D721Med (cell line): ENCODE data around the gene PAGE2B.

Source experiments
- DNase-seq: peaks from one replicate; pipeline ENCODE4 v3.0.0; 2011; ENCODE audit warnings: low spot score; ENCODE audit not compliant: insufficient read length
- FAIRE-seq: peaks from 2 replicates; lab custom pipeline; 2011; peaks lifted over from hg19 to GRCh38; lab: Jason Lieb, UNC
- TF ChIP-seq, protein P1 (sequence below): IDR thresholded peaks from 2 replicates; pipeline ENCODE4 v1.5.1; 2012; ENCODE audit warnings: mild to moderate bottlenecking, control low read depth; ENCODE audit not compliant: insufficient read depth; ENCODE audit errors: missing control alignments

Gene PAGE2B, protein sequence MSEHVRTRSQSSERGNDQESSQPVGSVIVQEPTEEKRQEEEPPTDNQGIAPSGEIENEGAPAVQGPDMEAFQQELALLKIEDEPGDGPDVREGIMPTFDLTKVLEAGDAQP

DNA sequence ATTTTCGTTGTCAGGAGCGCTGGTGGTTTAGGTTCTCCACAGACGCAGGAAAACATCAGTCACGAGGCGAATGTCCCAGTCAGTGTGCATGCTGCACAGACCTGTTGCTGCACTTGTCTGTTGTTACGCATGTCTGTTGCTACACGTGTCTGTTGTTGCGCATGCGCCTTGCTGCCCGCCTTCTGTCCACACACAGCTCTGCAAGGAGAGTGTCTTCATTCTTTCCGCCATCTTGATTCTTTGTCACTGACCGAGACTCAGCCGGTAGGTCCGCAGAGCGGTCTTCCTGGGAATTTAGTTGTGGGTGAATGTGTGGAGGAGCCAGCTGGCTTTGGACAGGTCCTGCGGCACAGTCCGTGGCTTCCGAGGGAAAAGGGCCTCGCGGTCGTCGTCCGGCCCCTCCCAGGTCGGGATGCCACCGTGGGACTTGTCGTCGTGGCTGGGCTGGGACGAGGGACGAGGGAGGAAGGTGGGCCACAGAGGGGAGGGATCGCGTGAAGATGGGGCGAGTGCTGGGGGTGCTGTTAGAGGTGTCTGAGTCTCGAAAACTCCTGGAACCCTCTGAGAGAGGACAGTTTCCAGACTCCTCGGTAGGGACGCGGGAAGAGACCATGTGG, at the start of gene PAGE2B:
PAGE2B (plus strand) TSS at position 180 of the 617 bp plus-strand sequence. CDS start 1,012 bp downstream, outside the sequence.
- DNase-seq (no peak), FAIRE-seq (no peak)
- TF ChIP-seq, protein P1, sequence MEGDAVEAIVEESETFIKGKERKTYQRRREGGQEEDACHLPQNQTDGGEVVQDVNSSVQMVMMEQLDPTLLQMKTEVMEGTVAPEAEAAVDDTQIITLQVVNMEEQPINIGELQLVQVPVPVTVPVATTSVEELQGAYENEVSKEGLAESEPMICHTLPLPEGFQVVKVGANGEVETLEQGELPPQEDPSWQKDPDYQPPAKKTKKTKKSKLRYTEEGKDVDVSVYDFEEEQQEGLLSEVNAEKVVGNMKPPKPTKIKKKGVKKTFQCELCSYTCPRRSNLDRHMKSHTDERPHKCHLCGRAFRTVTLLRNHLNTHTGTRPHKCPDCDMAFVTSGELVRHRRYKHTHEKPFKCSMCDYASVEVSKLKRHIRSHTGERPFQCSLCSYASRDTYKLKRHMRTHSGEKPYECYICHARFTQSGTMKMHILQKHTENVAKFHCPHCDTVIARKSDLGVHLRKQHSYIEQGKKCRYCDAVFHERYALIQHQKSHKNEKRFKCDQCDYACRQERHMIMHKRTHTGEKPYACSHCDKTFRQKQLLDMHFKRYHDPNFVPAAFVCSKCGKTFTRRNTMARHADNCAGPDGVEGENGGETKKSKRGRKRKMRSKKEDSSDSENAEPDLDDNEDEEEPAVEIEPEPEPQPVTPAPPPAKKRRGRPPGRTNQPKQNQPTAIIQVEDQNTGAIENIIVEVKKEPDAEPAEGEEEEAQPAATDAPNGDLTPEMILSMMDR: no peak

DNA sequence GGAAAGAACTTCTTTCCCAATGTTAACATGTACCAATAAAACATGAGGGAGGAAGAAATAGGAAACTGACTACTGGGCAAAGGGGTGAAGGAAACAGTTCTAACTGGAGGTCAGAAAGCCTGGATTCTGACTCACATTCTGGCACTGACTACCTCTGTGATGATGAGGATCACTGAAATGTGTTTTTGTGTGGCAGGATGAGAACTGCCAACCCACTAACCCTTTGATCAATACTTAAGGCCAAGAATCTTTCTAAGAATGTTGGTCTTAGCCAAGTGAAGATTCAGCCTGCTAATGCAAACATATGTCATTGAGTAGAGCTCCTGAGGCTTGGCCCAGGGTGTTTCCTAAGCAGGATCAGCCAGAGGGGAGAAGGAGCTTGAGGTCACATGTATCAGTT, 48.7 kb upstream of the PAGE2B start:
- DNase-seq (no peak), FAIRE-seq (no peak)
- TF ChIP-seq, protein P1: no peak

DNA sequence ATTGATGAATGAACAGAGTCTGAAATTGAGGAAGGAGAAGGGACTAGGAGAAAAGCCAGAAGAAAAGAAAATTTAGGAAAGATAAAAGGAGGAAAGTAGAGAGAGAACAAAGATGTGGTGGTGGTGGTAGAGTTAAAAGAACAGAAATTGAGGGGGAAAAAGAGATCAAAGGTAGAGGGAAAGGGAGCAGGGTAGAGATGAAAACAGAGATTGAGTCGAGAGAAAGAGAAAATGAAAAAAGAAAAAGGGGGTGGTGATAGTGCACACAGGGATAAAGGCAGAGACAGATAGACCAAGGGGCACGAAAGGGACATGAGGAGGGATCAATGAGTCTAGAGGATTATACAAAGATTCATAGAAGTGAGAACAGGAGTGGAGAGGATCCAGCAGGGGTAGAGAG, 48.0 kb upstream of the PAGE2B start:
- FAIRE-seq: no peak
- no peak for DNase-seq
- TF ChIP-seq, protein P1: no peak

DNA sequence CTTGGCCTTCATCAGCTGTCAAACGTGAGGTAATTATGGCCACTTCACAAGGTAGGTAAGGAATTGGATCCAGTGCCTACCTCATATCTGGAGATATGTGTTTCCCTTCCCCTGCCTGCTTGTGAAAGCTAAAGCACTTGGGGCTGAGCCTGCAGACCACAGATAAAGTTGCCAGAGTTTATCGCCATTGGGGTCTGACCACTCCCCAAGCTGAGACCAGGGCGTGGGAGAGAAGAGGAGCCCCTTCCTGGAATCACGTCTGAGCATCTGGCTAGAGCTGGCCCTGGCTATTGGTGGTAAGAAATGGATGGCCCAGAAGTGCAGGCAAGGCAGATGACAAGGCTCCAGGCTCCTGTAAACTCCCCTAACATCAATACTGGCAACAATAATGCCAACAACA, 46.8 kb upstream of the PAGE2B start:
- DNase-seq (no peak), FAIRE-seq (no peak)
- TF ChIP-seq, protein P1: no peak

DNA sequence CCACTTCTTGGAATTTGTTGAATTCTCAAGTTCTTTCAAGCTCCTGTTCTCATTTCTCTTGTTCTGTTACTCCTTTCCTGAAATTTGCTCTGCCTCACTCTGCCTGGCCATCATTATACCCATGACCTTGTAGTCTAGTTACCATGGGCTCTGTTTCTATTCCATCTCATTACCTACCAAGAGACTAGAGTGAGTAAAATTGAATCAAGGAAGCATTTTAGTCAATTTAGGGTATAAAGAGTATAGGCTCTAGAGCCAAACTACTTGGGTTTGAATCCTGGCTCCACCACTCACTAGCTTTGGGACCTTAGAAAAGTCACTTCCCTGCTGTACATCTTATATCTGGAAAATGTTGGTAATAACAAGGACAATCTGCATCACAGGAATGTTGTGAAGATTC, 46.2 kb upstream of the PAGE2B start:
- FAIRE-seq: no peak
- TF ChIP-seq, protein P1: no peak
- DNase-seq: no peak

DNA sequence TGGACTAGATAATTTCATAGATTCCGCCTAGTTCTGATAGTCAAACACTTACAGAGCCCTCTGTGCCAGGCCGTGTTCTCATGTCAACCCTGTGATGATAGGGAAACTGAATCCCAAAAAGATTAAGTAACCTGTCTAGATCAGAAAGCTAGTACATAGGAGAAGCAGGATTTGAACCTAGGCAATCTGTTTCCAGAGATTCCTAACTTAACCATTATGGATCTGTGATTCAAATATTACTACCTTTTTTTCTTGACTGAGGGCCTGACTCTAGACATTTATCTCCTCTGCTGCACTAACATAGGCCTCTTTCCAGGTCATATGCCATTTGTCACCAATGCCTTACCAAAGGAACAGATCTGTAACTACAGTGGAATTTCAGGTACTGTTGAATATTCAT, 45.5 kb upstream of the PAGE2B start:
- FAIRE-seq: no peak
- TF ChIP-seq, protein P1: no peak
- DNase-seq: no peak
